GM18858 (cell line): ENCODE data around the gene PACC1.
A peak's percentile ranks its signal among the peaks of the same experiment; 100 is the strongest.

ENCODE experiments used
- ATAC-seq: cut with Tn5 transposase; IDR thresholded peaks from one replicate; pipeline ENCODE4 v1.9.1; 2021; ENCODE audit not compliant: unreplicated experiment

The PACC1 gene

DNA sequence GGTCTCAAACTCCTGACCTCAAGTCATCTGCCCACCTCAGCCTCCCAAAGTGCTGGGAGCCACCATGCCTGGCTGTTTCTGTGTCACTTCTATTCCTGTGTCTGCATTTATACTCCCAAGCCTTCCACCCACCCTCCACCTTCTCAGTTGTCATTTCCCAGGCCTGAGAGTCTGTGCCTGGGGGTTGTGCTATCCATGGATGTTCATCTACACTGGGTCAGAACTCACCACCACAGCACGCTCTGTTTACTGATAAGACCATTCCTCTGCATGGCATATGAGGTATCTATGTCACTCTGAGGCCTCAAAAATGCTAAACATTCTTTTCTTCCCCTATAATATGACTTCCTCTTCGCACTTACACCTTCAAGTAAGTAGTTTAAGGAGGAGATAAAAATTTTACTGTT is 24.1 kb upstream of the PACC1 start:
- ATAC-seq = no peak

DNA sequence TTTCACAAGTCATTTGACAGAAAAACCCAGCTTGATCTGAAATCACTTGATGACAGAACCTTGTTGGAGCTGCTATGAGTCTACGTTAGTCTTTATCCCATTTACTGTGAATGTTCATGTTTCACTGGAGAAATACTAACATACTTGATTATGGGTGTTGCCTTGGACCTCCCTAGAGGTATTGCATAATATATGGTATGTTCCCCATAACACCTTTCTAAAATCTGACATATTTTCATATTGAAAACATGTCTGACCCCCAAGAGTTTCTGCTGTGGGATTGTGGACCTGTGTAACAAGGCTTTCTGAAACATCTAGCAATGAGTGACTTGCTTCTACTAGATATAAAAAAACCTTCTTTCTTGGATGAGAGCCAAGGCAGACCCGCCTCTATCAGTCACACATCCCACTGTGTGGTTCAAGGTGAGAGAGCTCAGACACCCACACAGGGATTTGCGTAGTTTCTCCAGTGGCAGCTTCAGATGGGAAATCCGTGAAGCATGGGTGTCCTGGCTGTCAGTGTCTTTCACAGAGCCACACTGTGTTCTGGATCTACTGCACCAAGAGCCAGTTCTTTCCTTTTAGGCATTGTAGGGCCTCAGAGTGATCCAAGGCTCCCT is 22.6 kb upstream of the PACC1 start:
- ATAC-seq = no peak

DNA sequence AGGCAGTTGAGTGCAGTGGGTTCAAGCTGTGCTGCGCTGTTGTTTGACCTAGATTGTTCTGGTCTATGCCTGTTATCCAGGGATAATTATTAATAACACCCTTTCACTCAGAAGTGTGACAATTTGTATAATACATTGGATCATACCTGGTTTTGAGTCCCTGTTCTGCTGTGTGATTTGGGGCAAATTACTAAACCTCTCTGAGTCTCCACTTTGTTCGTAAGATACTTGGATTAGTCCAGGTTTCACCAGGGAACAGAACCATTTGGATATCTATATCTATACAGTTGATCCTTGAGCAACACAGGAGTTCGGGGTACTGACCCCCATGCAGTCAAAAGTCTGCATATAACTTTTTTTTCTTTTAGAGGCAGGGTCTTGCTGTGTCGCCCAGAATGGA is 20.3 kb upstream of the PACC1 start:
- ATAC-seq = no peak

DNA sequence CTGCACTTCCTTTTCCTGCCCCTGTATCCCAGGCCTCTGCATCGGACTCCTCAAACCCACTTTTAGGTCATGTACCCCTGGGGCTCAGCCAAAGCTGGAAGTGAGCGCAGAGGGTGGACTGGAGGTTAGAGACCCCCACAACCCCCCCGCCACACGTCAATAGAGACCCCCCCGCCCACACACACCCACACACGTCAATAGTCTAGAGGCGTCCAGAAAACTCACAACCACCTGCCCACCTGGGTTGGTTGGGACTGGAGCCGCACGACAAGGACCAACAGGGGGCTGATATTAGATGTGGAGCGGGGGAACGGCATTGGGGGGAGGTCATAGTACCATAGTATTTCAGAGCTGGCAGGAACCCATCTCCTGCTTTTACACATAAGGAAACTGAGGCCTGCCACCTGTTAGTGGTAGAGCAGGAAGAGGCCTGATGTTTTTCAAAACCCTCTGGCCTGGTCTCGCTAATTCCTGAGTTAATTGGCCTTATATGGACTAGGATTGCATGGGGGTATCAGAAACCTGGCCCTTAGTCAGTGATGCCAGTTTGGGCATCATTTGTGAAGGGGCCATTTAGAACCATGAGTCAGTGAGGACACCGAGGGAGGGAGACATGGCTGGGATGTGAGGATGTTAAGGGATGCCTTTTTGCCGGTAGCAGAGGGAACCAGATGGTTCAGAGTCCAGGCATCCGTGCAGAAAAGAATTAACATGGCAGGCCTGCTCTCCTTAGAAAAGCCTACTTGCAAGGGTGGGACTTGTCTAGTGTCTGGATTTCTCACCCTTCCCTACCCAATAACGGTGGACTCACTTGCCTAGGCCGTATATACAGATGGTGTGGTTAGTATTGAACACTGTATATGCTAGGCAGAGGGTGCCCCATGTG is 19.1 kb upstream of the PACC1 start:
- ATAC-seq = no peak

DNA sequence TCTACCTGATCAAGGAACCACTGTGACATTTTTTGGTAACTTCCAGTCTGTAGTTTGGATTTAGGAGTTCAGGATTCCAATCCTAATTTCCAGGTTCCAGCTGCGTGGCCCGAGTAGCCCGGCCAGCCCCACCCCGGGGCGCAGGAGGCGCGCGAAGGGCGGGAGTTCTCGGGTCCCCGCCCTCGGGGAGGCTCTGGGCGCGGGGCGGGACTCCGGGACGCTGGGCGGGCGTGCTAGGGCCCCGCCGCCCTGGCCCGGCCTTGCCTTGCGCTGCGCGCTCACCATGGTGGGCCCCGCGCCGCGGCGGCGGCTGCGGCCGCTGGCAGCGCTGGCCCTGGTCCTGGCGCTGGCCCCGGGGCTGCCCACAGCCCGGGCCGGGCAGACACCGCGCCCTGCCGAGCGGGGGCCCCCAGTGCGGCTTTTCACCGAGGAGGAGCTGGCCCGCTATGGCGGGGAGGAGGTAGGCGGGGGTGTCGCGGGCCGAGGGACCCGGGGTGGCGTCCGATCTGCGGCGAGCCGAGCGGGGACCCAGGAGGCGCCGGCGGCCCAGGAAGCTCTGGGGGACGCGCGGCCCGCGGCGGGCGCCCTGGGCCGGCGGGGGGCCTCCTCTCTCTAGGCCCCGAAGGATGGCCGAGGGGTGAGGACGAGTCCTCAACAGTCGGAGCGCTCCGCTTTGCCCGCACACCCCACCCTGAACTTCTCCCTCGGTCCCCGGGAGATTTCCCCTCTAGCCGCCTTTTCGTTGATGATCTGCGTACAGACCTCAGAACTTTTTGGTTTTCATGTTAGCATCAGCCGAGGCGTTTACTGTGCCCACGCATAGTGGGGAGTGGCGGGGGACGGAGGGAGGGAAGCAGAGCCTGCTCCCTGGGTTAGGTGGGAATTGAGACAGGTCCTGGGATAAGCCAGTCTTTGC is 18.2 kb upstream of the PACC1 start, which contains the start of gene NENF:
NENF (plus strand) TSS at position 260 of the 916 bp plus-strand sequence; CDS start at position 284, 24 bp downstream.
- ATAC-seq = peak; percentile 92

DNA sequence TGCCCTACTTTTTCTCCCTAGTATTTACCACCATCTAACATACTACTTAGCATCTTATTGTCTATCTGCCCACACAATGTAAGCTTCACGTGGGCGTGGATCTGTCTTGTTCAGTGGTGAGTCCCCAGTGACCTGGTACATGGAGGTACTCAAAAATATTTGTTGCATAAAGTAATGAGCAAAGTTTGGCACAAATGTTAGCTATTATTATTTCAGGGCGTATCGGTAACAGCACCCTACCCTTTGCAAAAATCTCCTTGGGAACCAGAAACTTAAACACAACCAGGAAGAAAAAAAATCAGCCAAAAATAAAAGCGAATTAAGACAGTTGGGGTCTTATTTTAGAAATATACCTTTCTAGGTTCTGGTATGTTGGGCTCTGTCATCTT is 17.6 kb upstream of the PACC1 start:
- ATAC-seq = no peak

DNA sequence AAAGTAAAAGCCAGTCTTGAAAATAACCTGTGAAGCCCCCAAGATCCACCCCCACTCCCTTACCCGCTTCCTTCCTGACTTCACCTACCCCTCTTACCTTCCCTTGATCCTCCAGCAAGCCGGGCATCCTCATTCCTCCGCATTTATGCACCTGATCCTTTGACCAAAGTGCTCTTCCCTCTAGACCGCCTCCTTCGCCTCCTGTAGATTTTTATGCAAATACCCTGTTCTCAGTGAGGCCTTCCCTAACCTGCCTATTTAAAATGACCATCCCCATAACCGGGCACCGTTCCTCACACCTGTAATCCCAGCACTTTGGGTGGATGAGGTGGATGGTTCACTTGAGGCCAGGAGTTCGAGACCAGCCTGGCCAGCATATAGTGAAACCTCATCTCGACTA is 17.0 kb upstream of the PACC1 start:
- ATAC-seq = no peak

DNA sequence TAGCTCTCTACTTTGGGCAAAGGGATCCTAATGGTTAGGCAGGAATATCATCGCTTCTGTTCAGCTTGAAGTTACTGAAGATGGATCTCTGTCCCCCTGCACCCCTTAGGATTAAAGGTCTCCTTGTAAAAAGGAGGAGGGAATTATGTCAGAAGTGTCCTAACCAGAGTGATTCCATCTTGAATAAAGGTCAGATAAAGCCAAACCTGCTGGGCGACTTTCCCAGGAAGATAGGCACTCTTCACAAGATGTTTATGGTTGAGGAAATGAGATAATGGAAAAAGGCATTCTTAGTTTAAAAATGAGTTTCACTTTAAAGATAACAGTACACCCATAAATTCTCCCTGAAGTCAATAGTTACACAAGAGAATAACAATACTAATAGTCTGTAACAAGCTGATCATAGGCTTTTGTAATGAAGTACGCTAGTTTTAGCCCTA is 16.3 kb upstream of the PACC1 start:
- no peak for ATAC-seq

DNA sequence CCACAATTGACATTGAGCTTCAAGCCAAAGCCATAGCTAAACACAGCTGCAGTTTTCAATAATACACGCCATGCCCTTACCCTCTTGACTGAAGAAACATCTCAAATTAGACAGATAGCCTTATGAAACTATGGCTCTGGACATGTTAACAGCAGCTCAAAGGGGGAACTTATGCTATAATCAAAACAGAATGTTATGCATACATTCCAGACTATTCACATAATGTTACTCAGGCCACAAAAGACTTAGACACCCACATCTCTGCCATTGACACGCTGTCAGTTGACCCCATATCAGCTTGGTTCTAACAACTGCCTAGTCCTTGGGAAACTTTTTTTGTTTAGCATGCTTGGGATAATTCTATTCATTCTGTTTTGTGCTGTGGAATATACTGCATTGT is 15.7 kb upstream of the PACC1 start:
- no peak for ATAC-seq

DNA sequence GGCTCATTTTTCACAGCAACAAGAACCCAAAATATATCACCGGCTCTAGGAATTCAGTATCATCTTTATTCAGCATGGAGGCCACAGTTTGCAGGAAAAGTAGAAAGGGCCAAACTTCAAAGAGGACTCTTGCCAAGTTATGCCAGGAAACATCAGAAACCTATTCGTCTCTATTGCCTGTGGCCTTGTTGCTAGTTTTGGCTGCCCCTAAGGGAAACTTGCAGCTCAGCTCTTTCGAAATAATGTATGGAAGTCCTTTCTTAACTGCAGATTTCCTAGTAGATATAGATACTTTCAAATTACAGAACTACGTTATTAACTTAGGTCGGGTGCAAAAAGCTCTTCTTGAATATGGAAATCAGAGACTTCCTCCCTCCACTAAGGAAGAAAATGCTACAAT is 13.8 kb upstream of the PACC1 start:
- ATAC-seq = no peak

DNA sequence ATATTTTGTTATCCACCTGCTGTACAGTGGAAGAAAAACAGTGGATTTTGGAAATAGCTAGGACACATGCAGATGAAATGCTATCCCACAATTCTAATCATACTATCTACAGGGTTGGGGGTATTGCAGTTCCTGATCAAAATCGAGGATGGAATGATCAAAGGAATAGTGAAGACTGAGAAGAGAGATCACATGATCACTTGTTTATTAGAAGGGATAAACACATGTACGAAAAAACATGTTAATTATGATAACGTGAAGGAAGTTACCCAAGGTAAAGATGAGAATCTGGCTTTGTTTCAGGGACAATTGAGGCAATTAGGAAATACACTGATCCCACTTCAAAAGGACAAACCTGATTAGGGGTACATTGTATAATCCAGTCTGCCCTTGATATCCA is 9.2 kb upstream of the PACC1 start:
- ATAC-seq = no peak

DNA sequence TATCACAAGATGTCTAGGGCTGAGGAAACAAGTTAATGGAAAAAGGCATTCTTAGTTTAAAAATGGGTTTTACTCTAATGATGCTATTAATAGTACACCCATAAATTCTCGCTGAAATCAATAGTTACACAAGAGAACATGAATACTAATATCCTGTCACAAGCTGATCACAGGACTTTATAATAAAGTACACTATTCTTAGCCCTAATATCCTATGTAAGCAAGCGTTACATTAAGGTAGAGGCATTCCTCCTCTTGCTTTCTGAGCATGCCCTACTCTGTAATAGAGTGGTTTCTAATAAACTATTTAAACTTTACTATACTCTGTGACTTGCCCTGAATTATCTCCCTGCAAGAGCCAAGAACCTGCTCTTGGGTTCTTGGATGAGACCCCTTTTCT is 6.5 kb upstream of the PACC1 start:
- ATAC-seq = no peak

DNA sequence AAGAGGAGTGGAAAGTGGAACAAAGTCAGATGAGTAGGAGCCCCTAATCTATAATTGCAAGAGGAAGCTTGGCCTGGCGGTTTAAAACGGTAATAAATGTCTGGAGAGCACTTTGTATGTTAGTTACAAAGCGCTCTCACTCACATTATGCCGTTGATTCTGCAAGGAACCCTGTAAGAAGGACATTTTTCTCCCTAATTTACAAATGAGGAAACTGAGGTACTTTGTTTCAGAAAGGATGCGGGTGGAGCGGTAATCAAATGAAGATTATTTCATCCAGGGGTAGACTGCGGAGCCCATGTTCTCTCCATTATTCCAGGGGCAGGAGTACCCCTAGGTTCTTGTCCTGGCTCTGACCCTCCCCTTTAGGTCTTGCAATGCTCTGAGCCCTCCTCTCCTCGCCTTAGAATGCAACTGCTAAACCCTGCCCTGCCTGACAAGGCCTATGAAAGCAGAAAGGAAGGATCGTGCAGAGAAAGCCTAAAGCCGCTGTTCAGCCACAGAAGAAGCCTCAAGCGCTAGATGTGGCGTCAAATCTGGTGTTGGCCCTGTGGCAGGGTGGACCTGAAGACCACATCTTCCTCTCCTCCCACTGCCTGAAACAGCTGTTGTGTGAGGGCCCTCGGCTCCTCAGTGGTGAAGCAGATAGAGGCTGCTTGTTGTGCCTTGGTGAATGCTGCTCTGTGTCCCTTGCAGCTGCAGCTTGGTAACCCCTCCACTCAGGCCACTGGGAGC is 588 bp upstream of the PACC1 start:
- ATAC-seq = no peak

DNA sequence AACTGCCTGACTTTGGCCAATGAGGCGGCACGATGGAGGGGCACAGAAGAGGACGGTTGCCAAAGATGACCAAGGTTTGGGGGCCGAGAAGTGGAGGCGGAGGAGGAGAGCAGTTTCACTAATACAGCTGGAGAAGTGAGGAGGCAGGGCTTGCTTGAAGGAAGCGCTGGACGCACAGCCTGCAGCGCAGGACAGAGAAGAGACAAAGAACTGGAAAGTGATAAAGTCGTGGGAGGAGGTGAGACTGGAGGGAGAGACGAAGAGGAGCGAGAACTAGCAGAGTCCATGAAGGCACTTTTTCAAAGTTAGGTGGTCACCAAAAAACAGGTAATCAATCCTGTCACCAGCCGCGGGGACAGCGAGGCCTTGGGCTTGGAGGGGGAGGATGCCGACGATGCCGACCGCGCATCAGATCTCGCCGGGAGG is 771 bp downstream of the PACC1 start:
- ATAC-seq = peak; percentile 1

DNA sequence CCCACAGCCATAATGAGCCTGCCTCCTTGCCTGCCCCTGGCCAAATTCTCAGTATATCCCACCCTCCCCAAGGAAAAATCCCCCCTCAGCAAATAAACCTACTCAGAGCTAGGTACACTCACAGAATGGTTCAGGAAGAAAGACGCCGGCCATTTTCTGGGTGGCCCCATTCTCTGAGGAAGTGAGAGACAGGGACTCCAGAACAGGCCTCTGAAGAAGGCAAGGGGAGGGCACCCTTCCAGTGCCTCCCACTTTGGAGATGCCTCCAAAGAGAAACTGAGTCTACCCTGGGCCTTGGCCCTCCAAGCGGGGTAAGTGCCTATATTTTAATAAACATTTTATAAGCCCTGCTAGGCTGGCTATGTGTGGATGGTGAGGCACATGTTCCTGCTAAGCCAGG is 2.3 kb downstream of the PACC1 start:
- no peak for ATAC-seq

DNA sequence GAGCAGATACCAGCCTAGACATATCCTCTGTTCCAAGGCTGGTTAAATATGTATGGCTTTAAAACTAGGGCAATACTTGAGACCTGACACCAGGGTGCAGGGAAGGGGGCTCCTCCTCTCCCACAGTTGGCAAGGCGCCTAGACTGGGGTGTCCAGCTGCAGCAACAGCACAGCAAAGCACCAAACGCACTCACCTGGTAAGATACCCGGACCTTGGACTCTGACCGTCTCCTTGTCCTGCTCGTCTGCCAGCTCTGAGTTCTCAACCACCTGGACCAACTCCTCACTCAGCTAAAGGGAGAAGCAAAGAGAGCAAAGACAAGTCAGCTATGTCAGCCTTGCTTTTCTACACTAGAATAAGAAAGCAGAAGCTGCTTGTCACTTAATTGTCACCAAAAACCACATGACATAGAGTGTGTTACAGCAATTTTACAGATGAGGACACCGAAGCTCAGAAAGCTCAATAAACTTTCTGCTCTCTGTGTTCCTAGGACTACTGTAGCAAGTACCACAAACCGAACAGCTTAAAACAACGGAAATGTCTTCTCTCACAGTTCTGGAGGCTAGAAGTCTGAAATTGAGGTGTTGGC is 4.4 kb downstream of the PACC1 start:
- no peak for ATAC-seq

DNA sequence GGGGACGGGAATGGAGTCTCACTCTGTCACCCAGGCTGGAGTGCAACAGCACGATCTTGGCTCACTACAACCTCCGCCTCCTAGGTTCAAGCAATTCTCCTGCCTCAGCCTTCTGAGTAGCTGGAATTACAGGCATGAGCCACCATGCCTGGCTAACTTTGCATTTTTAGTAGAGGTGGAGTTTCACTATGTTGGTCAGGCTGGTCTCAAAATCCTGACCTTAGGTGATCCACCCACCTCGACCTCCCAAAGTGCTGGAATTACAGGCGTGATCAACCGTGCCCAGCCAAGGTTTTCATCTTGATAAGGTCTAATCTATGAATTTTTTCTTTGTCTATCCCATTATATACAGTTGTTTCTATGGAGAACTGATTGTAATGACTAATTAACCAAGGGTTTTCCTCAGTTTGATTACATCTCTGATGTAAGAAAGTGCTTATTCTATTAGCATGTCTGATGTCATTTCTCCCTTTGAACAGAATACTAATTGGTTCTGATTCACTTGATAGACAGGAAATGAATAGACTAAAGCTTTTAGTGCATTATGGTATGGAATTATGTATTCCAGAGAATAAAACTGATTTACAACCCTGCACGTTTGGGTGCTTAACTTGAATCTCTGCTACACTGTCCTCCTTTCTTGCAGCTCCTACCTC is 11.9 kb downstream of the PACC1 start:
- ATAC-seq = no peak

DNA sequence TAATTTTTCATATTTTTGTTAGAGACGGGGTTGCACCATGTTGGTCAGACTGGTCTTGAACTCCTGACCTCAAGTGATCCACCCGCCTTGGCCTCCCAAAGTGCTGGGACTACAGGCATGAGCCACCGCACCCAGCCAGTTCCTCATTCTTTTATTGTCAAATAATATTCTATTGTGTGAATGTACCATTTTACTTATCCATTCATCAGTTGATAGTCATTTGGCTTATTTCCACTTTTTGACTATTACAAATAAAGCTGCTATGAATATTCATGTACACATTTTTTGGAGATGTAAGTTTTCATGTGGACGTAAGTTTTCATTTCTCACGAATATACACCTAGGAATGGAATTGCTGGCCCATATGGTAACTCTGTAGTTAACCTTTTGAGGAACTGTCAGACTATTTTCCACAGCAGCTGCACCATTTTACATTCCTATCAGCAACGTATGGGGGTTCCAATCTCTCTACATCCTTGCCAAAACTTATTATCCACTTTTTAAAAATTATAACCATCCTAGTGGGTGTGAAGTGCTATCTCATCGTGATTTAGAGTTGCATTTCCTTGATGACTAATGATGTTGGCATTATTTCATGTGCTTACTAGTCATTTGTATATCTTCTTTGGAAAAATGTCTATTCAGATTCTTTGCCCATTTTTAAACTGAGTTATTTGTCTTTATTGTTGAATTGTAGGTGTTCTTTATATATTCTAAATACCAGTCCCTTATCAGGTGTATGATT is 12.7 kb downstream of the PACC1 start:
- no peak for ATAC-seq

DNA sequence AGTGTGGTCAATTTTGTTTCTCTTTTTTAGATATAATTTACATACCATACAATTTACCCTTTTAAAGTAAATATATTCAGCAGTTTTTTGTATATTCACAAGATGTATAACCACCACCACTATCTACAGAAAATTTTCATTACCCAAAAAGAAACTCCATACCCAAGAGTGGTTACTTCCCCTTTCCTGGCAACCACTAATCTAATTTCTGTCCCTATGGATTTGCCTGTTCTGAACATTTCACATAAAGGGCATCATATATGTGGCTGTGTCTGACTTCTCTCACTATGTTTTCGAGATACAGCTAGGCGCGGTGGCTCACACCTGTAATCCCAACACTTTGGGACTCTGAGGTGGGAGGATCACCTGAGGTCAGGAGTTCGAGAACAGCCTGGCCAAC is 13.6 kb downstream of the PACC1 start:
- ATAC-seq = no peak
